HG02981 (cell line): ENCODE measurements around the gene DAPP1.

ENCODE experiments used
- ATAC-seq: cut with Tn5 transposase; IDR thresholded peaks from one replicate; pipeline ENCODE4 v1.9.1; 2021; ENCODE audit warnings: mild to moderate bottlenecking, moderate library complexity; ENCODE audit not compliant: unreplicated experiment

Gene DAPP1

DNA sequence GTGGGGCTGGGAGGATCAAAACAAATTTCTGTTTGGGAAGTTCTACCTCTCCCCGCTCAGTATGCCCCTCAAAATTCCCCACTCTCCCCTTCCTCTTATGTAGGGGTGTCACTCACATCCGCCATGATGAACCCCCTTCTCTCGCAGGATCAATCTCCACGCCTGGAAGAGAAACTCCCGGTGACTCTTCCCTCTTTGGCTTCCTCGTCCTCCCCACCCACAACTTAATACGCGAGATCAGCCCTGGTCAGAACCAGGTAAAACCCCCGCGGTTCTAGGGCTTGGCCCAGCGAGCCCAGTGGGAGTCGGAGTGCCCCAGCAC is 77.2 kb downstream of the DAPP1 start:
- ATAC-seq = no peak

DNA sequence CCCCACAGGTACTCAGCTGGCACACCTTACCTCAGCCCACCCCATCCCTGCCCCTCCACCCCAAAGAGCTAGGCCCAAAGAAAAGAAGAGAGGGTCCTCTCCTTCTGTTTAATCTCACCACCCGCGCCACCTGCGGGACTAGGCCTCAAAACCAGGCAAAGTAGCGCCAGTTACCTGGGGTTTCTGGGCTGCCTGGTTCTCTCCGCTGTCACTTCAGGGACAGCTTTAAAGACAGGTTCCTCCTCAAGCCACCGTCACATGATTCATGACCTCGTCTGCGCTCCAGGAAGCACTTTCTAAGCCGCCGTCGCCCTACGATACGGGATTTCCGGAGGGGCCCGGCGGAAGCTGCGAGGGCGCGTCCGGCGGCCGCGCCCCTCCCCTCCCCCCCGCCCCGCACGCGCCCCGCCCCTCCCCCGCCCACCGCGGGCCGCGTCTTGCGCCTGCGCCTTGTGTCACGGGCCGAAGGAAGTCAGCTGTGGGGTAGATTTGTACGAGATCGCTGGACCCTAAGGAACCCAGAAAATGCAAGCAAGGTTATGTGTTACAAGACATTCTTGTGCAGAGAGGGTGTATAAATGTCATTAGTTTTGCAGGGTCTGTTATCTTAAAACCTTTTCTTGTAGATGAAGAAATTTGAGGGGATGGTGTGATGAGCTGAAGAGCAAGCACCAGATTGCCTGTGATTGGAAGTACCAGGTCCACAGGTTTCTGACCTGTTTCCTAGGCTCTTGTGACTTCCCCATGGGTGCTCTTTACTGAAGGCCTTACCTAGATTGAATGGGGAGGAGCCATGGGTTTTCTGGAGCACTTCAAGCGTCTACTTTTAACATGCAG is 77.8 kb downstream of the DAPP1 start, which contains the start of gene LAMTOR3:
TSS of gene LAMTOR3 (minus strand) at position 267 of the 837 bp plus-strand sequence. CDS start 464 bp downstream, outside the sequence.
- peak; percentile 100 for ATAC-seq

DNA sequence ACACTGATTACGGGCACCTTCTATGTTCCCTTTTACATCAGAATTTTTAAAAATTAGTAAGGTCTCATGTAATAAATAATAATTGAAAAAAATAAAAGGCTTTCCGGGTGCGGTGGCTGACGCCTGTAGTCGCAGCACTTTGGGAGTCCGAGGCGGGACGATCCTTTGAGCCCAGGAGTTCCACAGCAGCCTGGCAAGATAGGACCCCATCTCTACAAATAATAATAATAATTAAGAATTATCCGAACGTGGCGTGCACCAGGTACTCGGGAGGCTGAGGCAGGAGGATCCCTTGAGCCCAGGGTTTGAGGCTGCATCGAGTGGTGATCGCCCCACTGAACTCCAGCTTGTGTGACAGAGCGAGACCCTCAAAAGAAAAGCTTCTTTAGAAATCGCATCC is 78.4 kb downstream of the DAPP1 start:
- no peak for ATAC-seq

DNA sequence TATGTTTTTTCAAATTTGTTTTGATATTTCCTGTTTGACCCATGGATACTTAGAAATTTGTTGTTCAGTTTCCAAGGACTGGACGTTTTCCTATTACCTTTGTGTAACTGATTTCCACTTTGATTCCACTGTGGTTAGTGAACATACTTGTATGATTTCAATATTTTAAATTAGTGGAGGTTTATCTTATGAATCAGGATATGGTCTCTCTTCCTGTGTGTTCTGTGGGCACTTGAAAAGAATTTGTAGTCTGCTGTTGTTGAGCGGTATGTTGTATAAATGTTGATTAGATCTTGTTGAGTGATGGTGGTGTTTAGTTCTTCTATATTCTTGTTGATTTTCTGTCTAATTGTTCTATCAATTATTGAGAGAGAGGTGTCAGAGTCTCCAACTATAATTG is 98.8 kb downstream of the DAPP1 start:
- no peak for ATAC-seq

DNA sequence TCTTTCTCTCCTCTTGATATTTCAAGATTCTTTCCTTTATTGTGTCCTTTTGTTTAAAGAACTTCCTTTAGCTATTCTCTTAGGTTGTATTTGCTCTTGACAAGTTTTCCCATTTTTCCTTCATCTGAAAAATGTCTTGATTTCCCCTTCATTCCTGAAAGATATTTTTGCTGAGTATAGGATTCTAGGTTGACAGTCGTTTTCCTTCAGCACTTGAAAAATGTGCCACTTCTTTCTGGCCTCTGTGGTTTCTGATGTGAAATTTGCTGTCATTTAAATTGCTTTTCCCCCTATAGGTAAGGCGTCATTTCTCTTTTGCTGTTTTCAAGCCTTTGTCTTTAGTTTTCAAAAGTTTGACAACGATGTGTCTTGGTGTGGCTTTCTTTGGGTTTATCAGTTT is 100.9 kb downstream of the DAPP1 start:
- ATAC-seq = no peak

DNA sequence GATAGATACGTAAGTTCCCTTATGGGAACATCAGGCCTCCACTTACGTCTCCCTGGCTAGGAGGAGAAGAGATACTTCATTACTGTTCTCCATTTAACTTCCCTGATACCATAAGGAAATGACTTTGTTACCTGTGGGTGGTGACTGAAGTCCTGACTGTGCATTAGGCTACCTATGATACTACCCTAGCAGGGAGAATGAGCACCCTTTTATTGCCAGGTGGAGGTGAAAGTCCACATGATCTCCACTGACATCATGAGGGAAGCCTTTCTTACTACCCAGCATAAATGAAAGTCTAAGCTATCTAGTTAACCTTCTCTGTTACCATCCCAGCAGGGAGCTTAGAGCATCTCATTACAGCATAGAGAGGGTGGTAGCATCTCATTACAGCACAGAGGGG is 102.0 kb downstream of the DAPP1 start:
- no peak for ATAC-seq
